ENCODE results near the gene SMCHD1. TPM values are rescaled to one million over a fixed set of nuclear protein-coding genes. Genes with fewer than 3 reads are reported as not detected.
A peak's percentile ranks its signal among the peaks of the same experiment; 100 is the strongest.
"Not testable (repeated sequence)": the region's sequence is repeated elsewhere in the genome, so short reads cannot be mapped to it uniquely, and the experiment has no call there.

SMCHD1 gene
- total RNA-seq, 1 donor from 2014 or later = 25.2 TPM

GRCh38 chr18:2707551-2708168 is 52.1 kb downstream of the SMCHD1 start:
- no peak for DNase-seq (ENCODE audit: missing footprints)
- intact Hi-C loops (cut with DNase I) = no loop called here
- no peak for ATAC-seq

GRCh38 chr18:2709316-2709715 is 53.8 kb downstream of the SMCHD1 start:
- no peak for ATAC-seq
- DNase-seq (ENCODE audit: missing footprints) = no peak
- intact Hi-C loops (cut with DNase I) = no loop called here

GRCh38 chr18:2714140-2714539 is 58.6 kb downstream of the SMCHD1 start:
- intact Hi-C loops (cut with DNase I) = no loop called here
- ATAC-seq = no peak
- DNase-seq (ENCODE audit: missing footprints) = no peak

- intact Hi-C loops (cut with DNase I) = no loop called here
- DNase-seq (ENCODE audit: missing footprints) (no peak), ATAC-seq (no peak)
Measured at GRCh38 chr18:2715990-2716389, 60.5 kb downstream of the SMCHD1 start.

- ATAC-seq (peak; percentile 94), DNase-seq (ENCODE audit: missing footprints) (no peak)
- intact Hi-C loops (cut with DNase I) = no loop called here
Measured at GRCh38 chr18:2716394-2717326, 61.1 kb downstream of the SMCHD1 start.

- intact Hi-C loops (cut with DNase I) = no loop called here
- peak; percentile 39 for ATAC-seq
- no peak for DNase-seq (ENCODE audit: missing footprints)
Measured at GRCh38 chr18:2717407-2717806, 61.9 kb downstream of the SMCHD1 start.

- ATAC-seq (no peak), DNase-seq (ENCODE audit: missing footprints) (no peak)
- intact Hi-C loops (cut with DNase I) = no loop called here
Measured at GRCh38 chr18:2719040-2719439, 63.5 kb downstream of the SMCHD1 start.

GRCh38 chr18:2723207-2723606 is 67.7 kb downstream of the SMCHD1 start:
- DNase-seq (ENCODE audit: missing footprints) = no peak
- ATAC-seq = no peak
- intact Hi-C loops (cut with DNase I) = no loop called here

GRCh38 chr18:2729757-2730156 is 74.2 kb downstream of the SMCHD1 start:
- DNase-seq (ENCODE audit: missing footprints) = no peak
- ATAC-seq = no peak
- intact Hi-C loops (cut with DNase I) = no loop called here

- intact Hi-C loops (cut with DNase I) = no loop called here
- no peak for DNase-seq (ENCODE audit: missing footprints)
- no peak for ATAC-seq
Measured at GRCh38 chr18:2736823-2737222, 81.3 kb downstream of the SMCHD1 start.

GRCh38 chr18:2740082-2740481 is 84.6 kb downstream of the SMCHD1 start:
- ATAC-seq; intact Hi-C loops (cut with DNase I); DNase-seq (ENCODE audit: missing footprints): not testable (repeated sequence)

GRCh38 chr18:2746274-2746673 is 90.7 kb downstream of the SMCHD1 start:
- intact Hi-C loops (cut with DNase I) = no loop called here
- no peak for ATAC-seq
- no peak for DNase-seq (ENCODE audit: missing footprints)

- no peak for ATAC-seq
- intact Hi-C loops (cut with DNase I) = loop anchor here (10.0 kb wide), 1 partner anchor 326 kb away; no protein-coding TSS in a partner anchor
- DNase-seq (ENCODE audit: missing footprints) = no peak
Measured at GRCh38 chr18:2758309-2758708, 102.8 kb downstream of the SMCHD1 start.

GRCh38 chr18:2774669-2775068 is 119.1 kb downstream of the SMCHD1 start:
- no peak for ATAC-seq
- intact Hi-C loops (cut with DNase I) = no loop called here
- DNase-seq (ENCODE audit: missing footprints) = no peak

- no peak for ATAC-seq
- DNase-seq (ENCODE audit: missing footprints) = no peak
- intact Hi-C loops (cut with DNase I) = no loop called here
Measured at GRCh38 chr18:2776601-2777000, 121.1 kb downstream of the SMCHD1 start.

- DNase-seq (ENCODE audit: missing footprints) (no peak), ATAC-seq (no peak)
- intact Hi-C loops (cut with DNase I) = no loop called here
Measured at GRCh38 chr18:2777241-2777640, 121.7 kb downstream of the SMCHD1 start.

GRCh38 chr18:2780750-2781149 is 125.2 kb downstream of the SMCHD1 start:
- ATAC-seq = no peak
- intact Hi-C loops (cut with DNase I) = no loop called here
- DNase-seq (ENCODE audit: missing footprints) = no peak

- intact Hi-C loops (cut with DNase I) = no loop called here
- ATAC-seq (no peak), DNase-seq (ENCODE audit: missing footprints) (no peak)
Measured at GRCh38 chr18:2787225-2787624, 131.7 kb downstream of the SMCHD1 start.

GRCh38 chr18:2792395-2792794 is 136.9 kb downstream of the SMCHD1 start:
- ATAC-seq (no peak), DNase-seq (ENCODE audit: missing footprints) (no peak)
- intact Hi-C loops (cut with DNase I) = loop anchor here (10.0 kb wide), 1 partner anchor 112 kb away; no protein-coding TSS in a partner anchor

- ATAC-seq (no peak), DNase-seq (ENCODE audit: missing footprints) (no peak)
- intact Hi-C loops (cut with DNase I) = loop anchor here (10.0 kb wide), 1 partner anchor 111 kb away; no protein-coding TSS in a partner anchor
Measured at GRCh38 chr18:2794159-2794558, 138.6 kb downstream of the SMCHD1 start.

Data from Right ventricle myocardium inferior (tissue), 1 donor.